Common myeloid progenitor, CD34-positive (primary cell): ENCODE results near the gene MBOAT7.

Experiments used
- CTCF ChIA-PET: fragments of 350-600 bp; sonication (Branson Sonifier 250); formaldehyde crosslinking; loops from one replicate; lab custom pipeline; 2021; ENCODE audit warnings: antibody characterized with exemption; lab: Charles Lee
- POLR2A ChIA-PET: fragments of 350-600 bp; sonication (Branson Sonifier 250); formaldehyde crosslinking; loops from one replicate; lab custom pipeline; 2021; ENCODE audit warnings: antibody characterized with exemption; lab: Charles Lee
- DNase-seq, 3 donors: peaks; one replicate each; pipeline versions ENCODE4 v3.0.0 to v3.0.0-alpha.2; 2013
- H3K27ac ChIP-seq, 2 experiments: 1 replicate in 1 of 2; 2 replicates in 1 of 2; pipeline ENCODE4 v1.7.0; 2013; ENCODE audit warnings: inconsistent platforms in 2 of 2, low read length in 2 of 2, mild to moderate bottlenecking in 2 of 2, low read depth in 1 of 2, moderate library complexity in 1 of 2; ENCODE audit not compliant: severe bottlenecking in 2 of 2, insufficient read depth in 1 of 2, poor library complexity in 1 of 2
- H3K27me3 ChIP-seq, 5 experiments: replicated peaks in 2 of 5; 1 replicate in 3 of 5; 2 replicates in 2 of 5; pipeline versions ENCODE4 v1.6.1 to v1.7.0; 2013; ENCODE audit warnings: low read length in 4 of 5, mild to moderate bottlenecking in 2 of 5, moderate library complexity in 2 of 5, inconsistent platforms in 1 of 5; ENCODE audit not compliant: insufficient read depth in 5 of 5, control insufficient read depth in 4 of 5
- H3K36me3 ChIP-seq, 4 experiments: 1 replicate in 2 of 4; 2 replicates in 2 of 4; pipeline versions ENCODE4 v1.6.1 to v1.7.0; 2013; ENCODE audit warnings: low read length in 3 of 4, control low read depth in 1 of 4, mild to moderate bottlenecking in 1 of 4; ENCODE audit not compliant: control insufficient read depth in 4 of 4, insufficient read depth in 4 of 4
- H3K4me1 ChIP-seq, 4 experiments: 1 replicate in 3 of 4; 2 replicates in 1 of 4; pipeline versions ENCODE4 v1.6.1 to v1.7.1; 2013; ENCODE audit warnings: low read length in 3 of 4, mild to moderate bottlenecking in 3 of 4, control low read depth in 1 of 4, inconsistent platforms in 1 of 4, moderate library complexity in 1 of 4; ENCODE audit not compliant: control insufficient read depth in 4 of 4, insufficient read depth in 4 of 4; ENCODE audit errors: control extremely low read depth in 1 of 4
- H3K4me3 ChIP-seq, 7 experiments: 1 replicate in 4 of 7; 2 replicates in 3 of 7; pipeline versions ENCODE4 v1.5.1 to v1.7.0; 2013; ENCODE audit warnings: mild to moderate bottlenecking in 7 of 7, low read length in 6 of 7, moderate library complexity in 6 of 7, inconsistent platforms in 2 of 7, low read depth in 2 of 7, control low read depth in 1 of 7; ENCODE audit not compliant: insufficient read depth in 4 of 7, control insufficient read depth in 1 of 7; ENCODE audit errors: extremely low read depth in 1 of 7
- H3K9me3 ChIP-seq, 5 experiments: 1 replicate in 4 of 5; 2 replicates in 1 of 5; pipeline versions ENCODE4 v1.6.1 to v1.7.1; 2013; ENCODE audit warnings: low read length in 4 of 5, mild to moderate bottlenecking in 2 of 5, inconsistent platforms in 1 of 5, low read depth in 1 of 5, moderate library complexity in 1 of 5; ENCODE audit not compliant: control insufficient read depth in 4 of 5, insufficient read depth in 2 of 5; ENCODE audit errors: control extremely low read depth in 1 of 5
- WGBS: methylation state at CpG from one replicate; pipeline ENCODE4 v1.1.5; 2013; ENCODE audit not compliant: insufficient coverage; 5-methylcytosine and 5-hydroxymethylcytosine counted together

Gene MBOAT7

GRCh38 chr19:54138489-54139256 lies 50.7 kb downstream of the MBOAT7 start:
- DNase-seq: peak in 1 of 3 donors; percentile 16
- Histone ChIP-seq H3K4me1 (peaks cover 6 to 40% (median 26%) of the 10 kb centered on the region in 4 experiments), H3K4me3 (peak overlapping the region in 6 of 7 experiments; percentile 64 to 84 (median 78)), H3K27ac (peak overlapping the region in 1 of 2 experiments; percentile 11), H3K9me3 (peaks cover 0 to under 1% (median 0%) of the 10 kb centered on the region in 5 experiments), H3K27me3 (no peaks in the 10 kb centered on the region), H3K36me3 (peaks cover 6 to 44% (median 19%) of the 10 kb centered on the region in 4 experiments)
- POLR2A ChIA-PET: interaction anchor here (0.5 to 2.8 kb wide), 2 partner anchors 21 to 91 kb away, joined by 3 to 9 read pairs; partner anchors contain the start of gene LENG1
- 44% methylated on average over 23 of the region's 31 CpGs for WGBS
- CTCF ChIA-PET: interaction anchor here (1.0 to 1.2 kb wide), 2 partner anchors 19 to 21 kb away, joined by 3 read pairs; partner anchors contain the start of gene LENG1

GRCh38 chr19:54137699-54138488 lies 51.5 kb downstream of the MBOAT7 start, which contains the start of gene CNOT3:
TSS of gene CNOT3 (plus strand) at chr19:54137762. CDS start at chr19:54142979, 5,217 bp downstream.
- ChIA-PET CTCF (interaction anchor here (1.0 to 1.2 kb wide), 2 partner anchors 19 to 22 kb away, joined by 3 read pairs; partner anchors contain the start of gene LENG1), POLR2A (interaction anchor here (0.6 to 2.8 kb wide), 9 partner anchors 12 to 513 kb away, joined by 3 to 11 read pairs (median 3); partner anchors contain the start of genes LENG1, MBOAT7, PRPF31 and RPS9)
- DNase-seq: peak; percentile 20 to 49 (median 24)
- Histone ChIP-seq H3K4me1 (peaks cover 6 to 40% (median 26%) of the 10 kb centered on the region in 4 experiments), H3K9me3 (peaks cover 0 to 3% (median 0%) of the 10 kb centered on the region in 5 experiments), H3K36me3 (peaks cover 2 to 36% (median 12%) of the 10 kb centered on the region in 4 experiments), H3K27ac (peak within 1 kb of the TSS; percentile 92 to 97), H3K27me3 (no peaks in the 10 kb centered on the region), H3K4me3 (peak within 1 kb of the TSS; percentile 64 to 84 (median 78))
- 0% methylated on average over 60 of the region's 103 CpGs for WGBS

- WGBS: under 1% methylated on average over 33 of the region's 46 CpGs
- H3K27me3 ChIP-seq: no peaks in the 10 kb centered on the region
- peak overlapping the region; percentile 64 to 84 (median 78) for H3K4me3 ChIP-seq
- ChIA-PET CTCF (interaction anchor here (0.9 to 1.5 kb wide), 5 partner anchors 11 to 344 kb away, joined by 3 to 4 read pairs (median 3); partner anchors contain the start of genes LENG1, PRPF31 and TFPT), POLR2A (interaction anchor here (0.6 to 2.8 kb wide), 9 partner anchors 12 to 514 kb away, joined by 3 to 11 read pairs (median 3); partner anchors contain the start of genes LENG1, MBOAT7, PRPF31 and RPS9)
- H3K36me3 ChIP-seq: peaks cover 0 to 28% (median 5%) of the 10 kb centered on the region in 4 experiments
- DNase-seq: peak; percentile 100
- H3K4me1 ChIP-seq: peaks cover 6 to 40% (median 26%) of the 10 kb centered on the region in 4 experiments
- H3K27ac ChIP-seq: peak overlapping the region; percentile 92 to 97
- H3K9me3 ChIP-seq: peaks cover 0 to 3% (median 0%) of the 10 kb centered on the region in 5 experiments
These were observed 52.3 kb downstream of the MBOAT7 start for GRCh38 chr19:54136864-54137698.

GRCh38 chr19:54136086-54136863 lies 53.1 kb downstream of the MBOAT7 start:
- Histone ChIP-seq H3K27me3 (no peaks in the 10 kb centered on the region), H3K36me3 (peaks cover 0 to 27% (median 8%) of the 10 kb centered on the region in 4 experiments), H3K4me1 (peaks cover 6 to 40% (median 26%) of the 10 kb centered on the region in 4 experiments), H3K9me3 (peaks cover 0 to 3% (median 0%) of the 10 kb centered on the region in 5 experiments), H3K27ac (peak overlapping the region in 1 of 2 experiments; percentile 7), H3K4me3 (peak overlapping the region; percentile 24 to 79 (median 68))
- ChIA-PET CTCF (interaction anchor here (0.9 to 1.5 kb wide), 4 partner anchors 11 to 343 kb away, joined by 3 to 4 read pairs (median 3); partner anchors contain the start of genes PRPF31 and TFPT), POLR2A (interaction anchor here (1.2 to 2.8 kb wide), 3 partner anchors 21 to 43 kb away, joined by 3 to 11 read pairs (median 9); partner anchors contain the start of genes LENG1, PRPF31 and TFPT)
- DNase-seq: no peak
- 8% methylated on average over 27 of the region's 30 CpGs for WGBS

- Histone ChIP-seq H3K4me3 (no peak overlapping the region), H3K36me3 (peaks cover 0 to 23% (median 17%) of the 10 kb centered on the region in 4 experiments), H3K27ac (no peak overlapping the region), H3K9me3 (peaks cover 0 to 3% (median 0%) of the 10 kb centered on the region in 5 experiments), H3K27me3 (no peaks in the 10 kb centered on the region), H3K4me1 (peaks cover 6 to 21% (median 21%) of the 10 kb centered on the region in 4 experiments)
- ChIA-PET CTCF (no interaction called here), POLR2A (no interaction called here)
- no peak for DNase-seq
- 55% methylated on average over 2 of the region's 2 CpGs for WGBS
These were observed 55.3 kb downstream of the MBOAT7 start for GRCh38 chr19:54133957-54134590.
